ENCODE data around the gene CCDC9B. TPM values are rescaled to one million over a fixed set of nuclear protein-coding genes. Genes with fewer than 3 reads are reported as not detected.
A peak's percentile ranks its signal among the peaks of the same experiment; 100 is the strongest.

CCDC9B gene
- total and polyA plus RNA-seq, 11 donors = 38.0 to 165 (median 119) TPM

DNA sequence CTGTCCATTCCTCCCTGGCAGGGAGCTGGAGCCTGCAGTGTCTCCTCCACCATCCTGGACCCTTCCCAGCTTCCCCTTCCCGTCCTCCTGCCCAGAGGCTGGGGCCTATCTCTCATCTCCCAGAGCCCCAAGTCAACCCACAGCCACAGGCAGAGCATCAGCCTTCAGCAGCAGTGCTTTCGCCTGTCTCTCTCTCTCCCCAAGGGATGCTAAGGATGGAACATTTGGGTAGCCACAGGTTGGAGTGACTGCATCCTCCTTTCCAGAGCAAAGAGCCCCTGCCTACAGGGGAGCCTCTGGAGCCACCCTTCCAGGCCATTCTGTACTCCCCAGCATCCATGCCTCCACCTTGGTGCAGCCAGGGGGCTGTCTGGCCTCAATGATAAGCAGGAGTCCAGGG is 37.2 kb downstream of the CCDC9B start:
- TF ChIP-seq, protein P1, sequence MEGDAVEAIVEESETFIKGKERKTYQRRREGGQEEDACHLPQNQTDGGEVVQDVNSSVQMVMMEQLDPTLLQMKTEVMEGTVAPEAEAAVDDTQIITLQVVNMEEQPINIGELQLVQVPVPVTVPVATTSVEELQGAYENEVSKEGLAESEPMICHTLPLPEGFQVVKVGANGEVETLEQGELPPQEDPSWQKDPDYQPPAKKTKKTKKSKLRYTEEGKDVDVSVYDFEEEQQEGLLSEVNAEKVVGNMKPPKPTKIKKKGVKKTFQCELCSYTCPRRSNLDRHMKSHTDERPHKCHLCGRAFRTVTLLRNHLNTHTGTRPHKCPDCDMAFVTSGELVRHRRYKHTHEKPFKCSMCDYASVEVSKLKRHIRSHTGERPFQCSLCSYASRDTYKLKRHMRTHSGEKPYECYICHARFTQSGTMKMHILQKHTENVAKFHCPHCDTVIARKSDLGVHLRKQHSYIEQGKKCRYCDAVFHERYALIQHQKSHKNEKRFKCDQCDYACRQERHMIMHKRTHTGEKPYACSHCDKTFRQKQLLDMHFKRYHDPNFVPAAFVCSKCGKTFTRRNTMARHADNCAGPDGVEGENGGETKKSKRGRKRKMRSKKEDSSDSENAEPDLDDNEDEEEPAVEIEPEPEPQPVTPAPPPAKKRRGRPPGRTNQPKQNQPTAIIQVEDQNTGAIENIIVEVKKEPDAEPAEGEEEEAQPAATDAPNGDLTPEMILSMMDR (IDR thresholded peaks at IDR 0.05) = no peak
- no peak for TF ChIP-seq POLR2A (IDR thresholded peaks at IDR 0.05)
- peaks cover 0 to 47% (median 0%) of the 10 kb centered on the region in 9 donors for H3K36me3 ChIP-seq
- H3K4me3 ChIP-seq = no peak overlapping the region
- H3K9me3 ChIP-seq = peaks cover 0 to 13% (median 0%) of the 10 kb centered on the region in 12 donors
- DNase-seq = peak in 1 of 5 donors; percentile 14
- H3K4me1 ChIP-seq = peaks cover 0 to 27% (median 6%) of the 10 kb centered on the region in 12 donors
- no peaks in the 10 kb centered on the region for H3K27me3 ChIP-seq
- intact Hi-C loops (cut with DNase I) = loop anchor here in 1 of 10 donors (2.0 kb wide), 1 partner anchor 19 kb away; no protein-coding TSS in a partner anchor
- WGBS, 4 donors = 83 to 94% (median 90%) methylated on average over 2 of the region's 2 CpGs
- H3K27ac ChIP-seq = no peak overlapping the region
- no peak for ATAC-seq

DNA sequence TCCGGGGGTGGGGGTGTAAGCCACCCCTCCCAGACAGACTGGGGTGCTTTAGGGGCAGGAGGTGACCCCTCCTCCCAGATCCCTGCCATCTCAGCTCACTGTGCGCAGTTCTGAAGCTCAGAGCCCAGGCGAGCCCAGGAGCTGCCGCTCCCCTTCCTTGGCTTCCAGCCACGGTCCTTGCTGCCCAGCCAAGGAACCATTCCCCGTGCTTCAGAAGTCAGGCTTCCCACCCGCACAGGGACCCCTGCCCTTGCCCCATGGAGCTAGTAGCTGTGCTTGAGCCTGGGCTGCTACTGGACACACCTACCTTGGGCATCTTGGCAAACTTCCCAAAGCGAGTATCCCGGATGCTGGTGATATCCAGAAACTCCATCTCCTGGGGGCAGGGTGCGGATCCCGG is 37.8 kb downstream of the CCDC9B start:
- H3K27me3 ChIP-seq = no peaks in the 10 kb centered on the region
- H3K4me1 ChIP-seq = peaks cover 0 to 27% (median 6%) of the 10 kb centered on the region in 12 donors
- DNase-seq (peak in 1 of 5 donors; percentile 25), ATAC-seq (no peak)
- H3K27ac ChIP-seq = no peak overlapping the region
- no peak for TF ChIP-seq POLR2A (IDR thresholded peaks at IDR 0.05)
- TF ChIP-seq, protein P1 (IDR thresholded peaks at IDR 0.05) = no peak
- intact Hi-C loops (cut with DNase I) = loop anchor here in 1 of 10 donors (2.0 kb wide), 1 partner anchor 18 kb away; no protein-coding TSS in a partner anchor
- H3K4me3 ChIP-seq = no peak overlapping the region
- peaks cover 0 to 53% (median 0%) of the 10 kb centered on the region in 9 donors for H3K36me3 ChIP-seq
- WGBS, 4 donors = 59 to 71% (median 63%) methylated on average over 9 to 11 of the region's 11 CpGs
- H3K9me3 ChIP-seq = peaks cover 0 to 13% (median 0%) of the 10 kb centered on the region in 12 donors

DNA sequence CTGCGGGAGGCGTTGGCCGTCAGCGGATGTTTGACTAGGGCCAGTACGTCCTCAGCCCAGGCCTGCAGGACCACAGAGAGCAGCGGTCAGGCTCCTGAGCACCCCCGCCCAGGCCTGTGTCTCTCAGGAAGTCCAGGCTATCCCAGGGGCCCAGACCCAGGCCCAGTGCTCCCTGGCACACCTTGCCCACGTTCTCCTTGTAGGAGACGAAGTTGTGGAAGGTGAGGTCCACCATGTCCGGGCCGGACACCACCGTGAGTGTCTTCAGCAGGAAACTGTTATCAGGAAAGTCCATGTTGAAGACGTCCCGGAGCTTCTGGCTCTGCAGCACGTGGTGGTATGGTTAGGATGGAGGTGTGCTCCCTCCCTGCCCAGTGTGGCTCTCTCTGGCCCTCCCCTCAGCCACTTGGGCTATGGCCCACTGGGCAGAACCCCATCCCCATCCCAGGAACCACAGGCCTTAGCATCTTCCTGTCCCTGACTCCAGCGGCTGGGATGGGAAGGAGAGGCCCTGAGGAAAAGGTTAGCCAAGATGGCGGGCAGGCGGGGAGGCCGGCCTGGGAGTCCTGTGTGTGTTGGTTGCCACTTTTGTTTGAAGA is 38.4 kb downstream of the CCDC9B start:
- WGBS, 4 donors = 87 to 90% (median 90%) methylated on average over 12 to 19 of the region's 19 CpGs
- TF ChIP-seq POLR2A (IDR thresholded peaks at IDR 0.05) = no peak
- TF ChIP-seq, protein P1 (IDR thresholded peaks at IDR 0.05) = no peak
- peak in 1 of 5 donors; percentile 58 for DNase-seq
- intact Hi-C loops (cut with DNase I) = loop anchor here in 1 of 10 donors (2.0 kb wide), 1 partner anchor 18 kb away; no protein-coding TSS in a partner anchor
- peaks cover 0 to 13% (median 0%) of the 10 kb centered on the region in 12 donors for H3K9me3 ChIP-seq
- H3K27ac ChIP-seq = no peak overlapping the region
- no peak overlapping the region for H3K4me3 ChIP-seq
- peaks cover 0 to 59% (median 0%) of the 10 kb centered on the region in 9 donors for H3K36me3 ChIP-seq
- no peak for ATAC-seq
- peaks cover 0 to 27% (median 6%) of the 10 kb centered on the region in 12 donors for H3K4me1 ChIP-seq
- no peaks in the 10 kb centered on the region for H3K27me3 ChIP-seq

DNA sequence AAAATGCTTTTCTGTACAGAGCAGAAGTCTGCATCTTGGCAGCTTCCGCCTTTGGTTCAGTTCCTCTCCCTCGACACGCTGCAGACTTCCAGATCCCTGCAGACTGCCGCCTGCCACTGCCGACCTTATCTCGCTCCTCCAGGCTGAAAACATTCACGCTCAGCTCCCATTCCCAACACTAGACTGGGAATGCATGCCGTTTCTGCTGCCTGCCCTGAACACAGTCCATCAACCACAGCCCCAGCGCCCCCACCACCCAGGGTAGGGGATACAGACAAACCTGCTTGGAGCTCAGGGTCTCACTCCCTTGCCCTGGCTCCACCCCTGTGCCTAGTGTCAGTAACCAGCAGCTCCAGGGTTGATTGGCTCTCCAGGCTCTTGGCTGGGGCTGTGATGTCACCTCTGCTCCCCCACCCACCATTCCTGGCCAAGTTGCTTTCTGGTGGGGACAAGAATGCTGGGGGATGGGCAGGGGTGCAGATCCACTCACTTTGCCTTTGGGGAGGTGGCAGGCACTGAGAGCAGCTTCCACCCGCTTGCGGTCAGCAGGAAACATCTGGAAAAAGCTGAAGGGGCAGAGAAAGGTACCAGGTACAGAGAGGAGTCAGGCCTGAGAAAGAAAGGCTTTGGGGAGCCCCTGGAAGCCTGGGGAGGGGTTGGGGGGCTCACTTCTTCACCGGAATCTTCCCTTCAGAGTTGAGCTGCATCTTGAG is 39.1 kb downstream of the CCDC9B start:
- no peak overlapping the region for H3K4me3 ChIP-seq
- peaks cover 0 to 27% (median 8%) of the 10 kb centered on the region in 12 donors for H3K4me1 ChIP-seq
- DNase-seq = peak in 2 of 5 donors; percentile 38 to 56
- H3K27ac ChIP-seq = peak overlapping the region in 5 of 12 donors; percentile 3 to 52 (median 37)
- no peaks in the 10 kb centered on the region for H3K27me3 ChIP-seq
- intact Hi-C loops (cut with DNase I) = loop anchor here in 2 of 10 donors (1.0 to 2.0 kb wide), 2 partner anchors 16 to 17 kb away; no protein-coding TSS in a partner anchor
- H3K9me3 ChIP-seq = peaks cover 0 to 13% (median 0%) of the 10 kb centered on the region in 12 donors
- peaks cover 0 to 65% (median 0%) of the 10 kb centered on the region in 9 donors for H3K36me3 ChIP-seq
- WGBS, 4 donors = 29 to 40% (median 36%) methylated on average over 12 of the region's 12 CpGs
- ATAC-seq = peak; percentile 38 to 67 (median 53)
- TF ChIP-seq, protein P1 (IDR thresholded peaks at IDR 0.05) = no peak
- TF ChIP-seq POLR2A (IDR thresholded peaks at IDR 0.05) = no peak
